GM12892 (cell line): ENCODE measurements around the gene LRRC74A.

Experiments used
- DNase-seq: peaks from one replicate; pipeline ENCODE4 v3.0.0; 2011; ENCODE audit not compliant: insufficient read length
- FAIRE-seq: peaks from 2 replicates; lab custom pipeline; 2011; peaks lifted over from hg19 to GRCh38; lab: Jason Lieb, UNC
- POLR2A ChIP-seq: IDR thresholded peaks from 2 replicates; pipeline ENCODE4 v1.6.1; 2011; ENCODE audit warnings: low read depth, low read length, control low read depth
- POLR2AphosphoS5 ChIP-seq: IDR thresholded peaks from 2 replicates; pipeline ENCODE4 v1.6.1; 2011; ENCODE audit warnings: low read depth, low read length, control low read depth
- TAF1 ChIP-seq: IDR thresholded peaks from 2 replicates; pipeline ENCODE4 v1.6.1; 2011; ENCODE audit warnings: low read depth, mild to moderate bottlenecking, control low read depth, low read length, borderline replicate concordance

The LRRC74A gene

DNA sequence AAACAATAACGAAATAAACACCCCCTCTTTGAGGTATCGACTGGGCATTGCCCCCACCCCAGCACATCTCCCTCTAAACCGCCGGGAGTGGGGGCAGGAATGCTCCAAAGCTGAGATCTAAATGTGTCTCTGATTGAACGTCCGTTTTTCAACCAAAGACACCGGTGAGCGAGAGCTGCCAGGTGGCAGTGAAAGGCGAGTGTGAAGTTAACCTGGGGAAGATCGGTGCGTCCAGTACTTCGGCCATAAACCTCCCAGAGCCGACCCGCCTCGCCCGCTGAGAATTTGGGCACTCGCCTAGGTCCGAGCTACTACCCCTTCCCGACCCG lies 14.2 kb upstream of the LRRC74A start:
- no peak for TF ChIP-seq POLR2A
- no peak for DNase-seq
- FAIRE-seq, result no peak

GRCh38 chr14:76812422-76813383 lies 13.5 kb upstream of the LRRC74A start, which contains the start of gene ANGEL1:
TSS of gene ANGEL1 (minus strand) at chr14:76812882. CDS start at chr14:76812827, 55 bp downstream.
- TF ChIP-seq POLR2AphosphoS5, result peak; percentile 78
- TF ChIP-seq POLR2A, result peak; percentile 91
- 0 out of 2 replicates have a peak, but pooled peaks have one; percentile 54 for TF ChIP-seq TAF1
- DNase-seq (peak; percentile 78), FAIRE-seq (peak; percentile 96)

- FAIRE-seq (no peak), DNase-seq (no peak)
- no peak for TF ChIP-seq POLR2AphosphoS5
- TF ChIP-seq TAF1, result no peak
- no peak for TF ChIP-seq POLR2A
Observed at GRCh38 chr14:76814726-76815645, 11.2 kb upstream of the LRRC74A start.

- DNase-seq, result no peak
- FAIRE-seq, result no peak
- no peak for TF ChIP-seq POLR2AphosphoS5
- TF ChIP-seq TAF1, result no peak
- TF ChIP-seq POLR2A, result no peak
Observed at GRCh38 chr14:76820700-76821099, 5.5 kb upstream of the LRRC74A start.

DNA sequence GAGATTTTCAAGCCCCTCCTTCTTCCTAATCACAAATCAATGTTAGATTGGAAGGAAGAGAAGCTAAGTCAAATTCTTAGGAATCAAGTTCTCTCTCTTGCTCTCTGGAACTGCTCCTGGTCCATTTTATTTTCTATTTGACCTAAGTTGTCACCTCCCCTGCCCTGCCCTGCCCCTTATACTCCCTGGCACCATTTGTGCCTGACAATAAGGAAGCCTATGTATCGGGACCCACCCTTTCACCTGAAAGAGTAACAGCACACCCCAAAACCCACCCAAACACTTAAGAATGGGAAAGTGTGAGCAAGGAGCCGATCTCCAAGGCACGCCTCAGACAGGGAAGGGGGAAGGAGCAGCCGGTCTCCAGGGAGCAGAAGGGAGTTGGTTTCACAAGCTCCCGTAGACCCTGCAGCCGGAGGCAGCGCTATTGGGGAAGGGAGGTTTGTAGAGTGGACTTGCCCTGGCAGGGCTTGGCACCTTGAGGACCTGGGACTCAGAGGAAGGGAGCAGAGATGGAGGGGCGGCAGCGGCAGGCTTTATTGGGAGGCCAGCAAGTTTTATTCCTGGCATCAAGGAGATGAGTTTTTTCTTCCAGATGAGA lies 1.6 kb downstream of the LRRC74A start:
- no peak for DNase-seq
- TF ChIP-seq TAF1 (no peak), POLR2AphosphoS5 (no peak), POLR2A (no peak)
- FAIRE-seq, result no peak

DNA sequence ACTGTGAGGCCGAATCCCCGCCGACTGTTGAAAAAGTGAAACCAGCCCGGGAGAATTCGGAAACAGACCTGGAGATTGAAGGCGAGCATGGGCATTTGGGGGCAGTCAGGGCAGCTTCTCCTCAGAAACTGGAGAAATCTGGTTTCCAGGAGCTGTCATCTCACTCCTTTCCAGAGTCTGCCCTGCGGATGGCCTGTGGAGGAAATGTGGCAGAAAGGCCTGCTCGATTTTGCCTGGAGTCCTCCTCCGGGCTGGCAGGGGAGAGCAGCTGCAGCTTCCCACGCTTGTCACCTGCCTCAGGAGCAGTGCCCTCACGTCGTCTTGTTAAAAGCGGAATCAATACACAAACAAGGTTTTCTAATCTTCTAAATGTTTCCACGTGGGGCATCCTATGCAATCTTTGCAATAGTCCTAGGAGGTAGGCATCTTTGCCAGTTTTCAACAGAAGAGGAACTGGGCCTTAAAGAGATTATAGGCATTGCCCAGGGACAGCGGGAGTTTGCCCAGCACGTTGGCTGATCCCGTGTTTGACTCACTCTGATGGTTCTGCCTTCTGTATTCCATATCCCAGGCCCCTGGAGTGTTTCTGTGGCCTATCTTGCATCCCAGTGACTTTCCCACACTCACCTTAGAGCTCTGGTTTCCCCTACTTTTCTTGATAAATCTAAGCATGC lies 2.3 kb downstream of the LRRC74A start:
- no peak for FAIRE-seq
- no peak for TF ChIP-seq TAF1
- TF ChIP-seq POLR2AphosphoS5, result no peak
- no peak for TF ChIP-seq POLR2A
- no peak for DNase-seq

DNA sequence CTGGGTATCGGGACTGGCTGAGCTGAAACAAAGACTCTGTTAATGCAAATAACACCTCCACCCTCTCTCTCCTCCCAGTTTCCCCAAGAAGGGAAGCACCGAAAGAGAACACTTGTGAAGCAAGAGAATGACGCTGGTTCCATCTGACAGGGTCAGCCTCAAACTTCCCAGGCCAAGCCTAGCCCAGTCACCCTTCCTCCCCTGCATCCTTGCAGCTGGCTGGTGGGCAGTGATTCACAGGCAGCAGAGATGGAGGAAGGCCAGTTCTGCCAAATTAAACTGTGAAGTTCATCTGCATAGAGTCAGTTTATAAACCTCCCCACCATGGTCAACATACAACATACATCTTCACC lies 2.8 kb downstream of the LRRC74A start:
- DNase-seq (no peak), FAIRE-seq (no peak)

GRCh38 chr14:76829650-76830421 lies 3.6 kb downstream of the LRRC74A start:
- TF ChIP-seq POLR2AphosphoS5 (no peak), POLR2A (no peak), TAF1 (no peak)
- no peak for FAIRE-seq
- DNase-seq, result no peak

More for the DNA sequence above, 2.8 kb downstream of the LRRC74A start:
- TF ChIP-seq POLR2A (no peak), TAF1 (no peak), POLR2AphosphoS5 (no peak)

GRCh38 chr14:76830556-76830955 lies 4.3 kb downstream of the LRRC74A start:
- DNase-seq (no peak), FAIRE-seq (no peak)
- TF ChIP-seq POLR2A (no peak), TAF1 (no peak), POLR2AphosphoS5 (no peak)

GRCh38 chr14:76832503-76832988 lies 6.3 kb downstream of the LRRC74A start:
- DNase-seq (no peak), FAIRE-seq (no peak)
- no peak for TF ChIP-seq TAF1
- TF ChIP-seq POLR2A, result no peak
- TF ChIP-seq POLR2AphosphoS5, result no peak
